OCI-LY1 (cell line): Measurements from ENCODE around the gene PTGER4.

Experiments
- H2AFZ ChIP-seq: fragments of 200-600 bp; sonication (generic), shearing (Covaris generic); 2 replicates; pipeline ENCODE4 v1.6.0; 2014; ENCODE audit warnings: antibody characterized with exemption, mild to moderate bottlenecking, low read length
- H3F3A ChIP-seq: fragments of 200-600 bp; sonication (generic), shearing (Covaris generic); 2 replicates; pipeline ENCODE4 v1.6.0; 2014; ENCODE audit warnings: mild to moderate bottlenecking, antibody characterized with exemption, low read length, moderate library complexity; ENCODE audit not compliant: insufficient read depth
- H3K27ac ChIP-seq: fragments of 200-600 bp; sonication (generic); 2 replicates; pipeline ENCODE4 v1.5.1; 2014; ENCODE audit warnings: low read length, mixed run types, mild to moderate bottlenecking, low read depth; ENCODE audit not compliant: poor library complexity, severe bottlenecking
- H3K27me3 ChIP-seq: fragments of 200-600 bp; sonication (generic); 2 replicates; pipeline ENCODE4 v1.6.0; 2014; ENCODE audit warnings: antibody characterized with exemption, mild to moderate bottlenecking, low read length, moderate library complexity; ENCODE audit not compliant: insufficient read depth
- H3K36me3 ChIP-seq: fragments of 200-600 bp; sonication (generic); 2 replicates; pipeline ENCODE4 v1.6.1; 2014; ENCODE audit warnings: mild to moderate bottlenecking, antibody characterized with exemption, low read length, moderate library complexity, mixed read lengths; ENCODE audit not compliant: insufficient read depth
- H3K4me1 ChIP-seq: fragments of 200-600 bp; sonication (generic); 2 replicates; pipeline ENCODE4 v1.5.1; 2014; ENCODE audit warnings: mild to moderate bottlenecking, low read length, moderate library complexity; ENCODE audit not compliant: insufficient read depth, severe bottlenecking
- H3K4me2 ChIP-seq: fragments of 200-600 bp; sonication (generic), shearing (Covaris generic); 2 replicates; pipeline ENCODE4 v1.6.1; 2014; ENCODE audit warnings: low read length
- H3K4me3 ChIP-seq: fragments of 200-600 bp; sonication (generic); 2 replicates; pipeline ENCODE4 v1.5.1; 2014; ENCODE audit warnings: low read length, low read depth, mild to moderate bottlenecking, mixed read lengths; ENCODE audit not compliant: poor library complexity, severe bottlenecking
- H3K79me2 ChIP-seq: fragments of 200-600 bp; shearing (Covaris generic); 2 replicates; pipeline ENCODE4 v1.6.1; 2016; ENCODE audit warnings: mixed run types, low read length, mixed read lengths; ENCODE audit not compliant: insufficient read depth
- H3K9ac ChIP-seq: fragments of 200-600 bp; sonication (generic), shearing (Covaris generic); 2 replicates; pipeline ENCODE4 v1.6.1; 2014; ENCODE audit warnings: mild to moderate bottlenecking, low read length, mixed read lengths
- H3K9me2 ChIP-seq: fragments of 200-600 bp; sonication (generic), shearing (Covaris generic); 2 replicates; pipeline ENCODE4 v1.6.1; 2014; ENCODE audit warnings: low read depth, mild to moderate bottlenecking, low read length, mixed read lengths
- H3K9me3 ChIP-seq: fragments of 200-600 bp; shearing (Covaris generic); 2 replicates; pipeline ENCODE4 v1.6.1; 2014; ENCODE audit warnings: low read length, mixed read lengths
- H4K20me1 ChIP-seq: fragments of 200-600 bp; sonication (generic), shearing (Covaris generic); 2 replicates; pipeline ENCODE4 v1.6.0; 2016; ENCODE audit warnings: mild to moderate bottlenecking, low read length; ENCODE audit not compliant: insufficient read depth
- CTCF ChIP-seq: fragments of 200-600 bp; sonication (generic), shearing (Covaris generic); IDR thresholded peaks from 2 replicates; pipeline ENCODE4 v1.5.1; 2017; ENCODE audit warnings: mild to moderate bottlenecking, antibody characterized with exemption, low read length, moderate library complexity, mixed read lengths
- EZH2 ChIP-seq: fragments of 200-600 bp; sonication (generic), shearing (Covaris generic); IDR thresholded peaks from 2 replicates; pipeline ENCODE4 v1.8.0; 2017; ENCODE audit warnings: borderline replicate concordance, mixed run types, mild to moderate bottlenecking, antibody characterized with exemption, low read length, moderate library complexity, mixed read lengths

PTGER4 gene

GRCh38 chr5:40736103-40736875, 56.6 kb downstream of the PTGER4 start:
- H3K27me3 ChIP-seq: no peaks in the 10 kb centered on the region
- no peak for TF ChIP-seq EZH2
- peak; percentile 71 for TF ChIP-seq CTCF
- no peaks in the 10 kb centered on the region for H3K79me2 ChIP-seq
- no peaks in the 10 kb centered on the region for H4K20me1 ChIP-seq
- no peaks in the 10 kb centered on the region for H3F3A ChIP-seq
- no peaks in the 10 kb centered on the region for H3K9me2 ChIP-seq
- peaks cover 24% of the 10 kb centered on the region for H3K36me3 ChIP-seq
- no peak overlapping the region for H3K4me2 ChIP-seq
- H3K27ac ChIP-seq: no peak overlapping the region
- H2AFZ ChIP-seq: no peak overlapping the region
- no peaks in the 10 kb centered on the region for H3K4me1 ChIP-seq
- H3K4me3 ChIP-seq: no peak overlapping the region
- no peak overlapping the region for H3K9ac ChIP-seq
- H3K9me3 ChIP-seq: peaks cover 3% of the 10 kb centered on the region; the same call in 1 of the 2 replicates

- no peaks in the 10 kb centered on the region for H3K27me3 ChIP-seq
Measured at GRCh38 chr5:40738502-40738901, 58.8 kb downstream of the PTGER4 start.

More at GRCh38 chr5:40738502-40738901, 58.8 kb downstream of the PTGER4 start:
- H3F3A ChIP-seq: no peaks in the 10 kb centered on the region
- no peak overlapping the region for H2AFZ ChIP-seq
- no peak overlapping the region for H3K4me3 ChIP-seq
- no peaks in the 10 kb centered on the region for H3K9me2 ChIP-seq
- H3K4me2 ChIP-seq: no peak overlapping the region
- no peak overlapping the region for H3K27ac ChIP-seq
- H3K36me3 ChIP-seq: peaks cover 29% of the 10 kb centered on the region
- no peaks in the 10 kb centered on the region for H3K79me2 ChIP-seq
- peaks cover 3% of the 10 kb centered on the region; the same call in 1 of the 2 replicates for H3K9me3 ChIP-seq
- no peaks in the 10 kb centered on the region for H3K4me1 ChIP-seq
- H4K20me1 ChIP-seq: no peaks in the 10 kb centered on the region
- H3K9ac ChIP-seq: no peak overlapping the region
- no peak for TF ChIP-seq EZH2
